GM18505 (cell line): Measurements from ENCODE around the gene MCAT.
"Not testable (repeated sequence)": the region's sequence is repeated elsewhere in the genome, so short reads cannot be mapped to it uniquely, and the experiment has no call there.

Experiments
- ATAC-seq: cut with Tn5 transposase; IDR thresholded peaks from one replicate; pipeline ENCODE4 v1.9.1; 2021; ENCODE audit not compliant: unreplicated experiment
- POLR2A ChIP-seq: IDR thresholded peaks from 4 replicates; pipeline ENCODE4 v1.6.1; 2011; ENCODE audit warnings: borderline replicate concordance; ENCODE audit not compliant: insufficient read depth, insufficient read length; ENCODE audit errors: extremely low read depth

The MCAT gene

GRCh38 chr22:43114958-43115357 lies 28.2 kb downstream of the MCAT start:
- TF ChIP-seq POLR2A = no peak
- no peak for ATAC-seq

- ATAC-seq = no peak
- TF ChIP-seq POLR2A = no peak
Observed at GRCh38 chr22:43113526-43114251, 29.5 kb downstream of the MCAT start.

- peak; percentile 3 for TF ChIP-seq POLR2A
- ATAC-seq = no peak
Observed at GRCh38 chr22:43110927-43111623, 32.1 kb downstream of the MCAT start.

- peak; percentile 52 for TF ChIP-seq POLR2A
- ATAC-seq = no peak
Observed at GRCh38 chr22:43110444-43110926, 32.7 kb downstream of the MCAT start, which contains the start of gene BIK. BIK (plus strand) TSS chr22:43110750; CDS start chr22:43124023, 13,273 bp downstream.

GRCh38 chr22:43109921-43110443 lies 33.2 kb downstream of the MCAT start:
- no peak for ATAC-seq
- no peak for TF ChIP-seq POLR2A

- TF ChIP-seq POLR2A = no peak
- ATAC-seq = no peak
Observed at GRCh38 chr22:43109511-43109910, 33.7 kb downstream of the MCAT start.

- no peak for TF ChIP-seq POLR2A
- no peak for ATAC-seq
Observed at GRCh38 chr22:43106302-43106701, 36.9 kb downstream of the MCAT start.

- not testable (repeated sequence) for ATAC-seq
Observed at GRCh38 chr22:43104950-43105349, 38.2 kb downstream of the MCAT start.

GRCh38 chr22:43104056-43104625 lies 39.1 kb downstream of the MCAT start:
- ATAC-seq = not testable (repeated sequence)

GRCh38 chr22:43101306-43101705 lies 41.9 kb downstream of the MCAT start:
- ATAC-seq = no peak
- no peak for TF ChIP-seq POLR2A

- no peak for TF ChIP-seq POLR2A
- no peak for ATAC-seq
Observed at GRCh38 chr22:43100225-43100624, 43.0 kb downstream of the MCAT start.

- no peak for TF ChIP-seq POLR2A
- no peak for ATAC-seq
Observed at GRCh38 chr22:43099095-43099494, 44.1 kb downstream of the MCAT start.

GRCh38 chr22:43098356-43098755 lies 44.8 kb downstream of the MCAT start:
- no peak for ATAC-seq
- no peak for TF ChIP-seq POLR2A

- ATAC-seq = no peak
- no peak for TF ChIP-seq POLR2A
Observed at GRCh38 chr22:43096420-43096819, 46.8 kb downstream of the MCAT start.
